SK-N-SH treated with all-trans-retinoic acid at 6 μM for 48 hours (cell line): ENCODE measurements around the gene NADK2.

Experiments used
- ARNTL ChIP-seq: fragments of 450-650 bp; formaldehyde crosslinking; IDR thresholded peaks from 2 replicates; pipeline ENCODE4 v1.5.0; 2020; ENCODE audit warnings: low read depth, mild to moderate bottlenecking, moderate library complexity, borderline replicate concordance
- CSDC2 ChIP-seq: fragments of 250-450 bp; sonication (Bioruptor Pico); IDR thresholded peaks from 2 replicates; pipeline ENCODE4 v1.5.0; 2020; ENCODE audit warnings: mild to moderate bottlenecking, moderate library complexity
- GLIS3 ChIP-seq: fragments of 250-450 bp; sonication (Bioruptor Pico); IDR thresholded peaks from 2 replicates; pipeline ENCODE4 v1.5.0; 2020; ENCODE audit warnings: mild to moderate bottlenecking, moderate library complexity
- OSR1 ChIP-seq: fragments of 250-450 bp; sonication (Bioruptor Pico); IDR thresholded peaks from 2 replicates; pipeline ENCODE4 v1.8.0; 2022; ENCODE audit warnings: moderate library complexity, mild to moderate bottlenecking, inconsistent platforms
- POU6F1 ChIP-seq: fragments of 250-450 bp; sonication (Bioruptor Pico); IDR thresholded peaks from 2 replicates; pipeline ENCODE4 v1.8.0; 2021; ENCODE audit warnings: low read depth, mild to moderate bottlenecking, moderate library complexity, borderline replicate concordance
- SNAI2 ChIP-seq: fragments of 250-450 bp; sonication (Bioruptor Pico); IDR thresholded peaks from 2 replicates; pipeline ENCODE4 v1.5.0; 2020; ENCODE audit warnings: mild to moderate bottlenecking, moderate library complexity
- TCF4 ChIP-seq: fragments of 250-450 bp; sonication (Bioruptor Pico); IDR thresholded peaks from 2 replicates; pipeline ENCODE4 v1.8.0; 2021; ENCODE audit warnings: mild to moderate bottlenecking, moderate library complexity, borderline replicate concordance
- TOX ChIP-seq: fragments of 250-450 bp; sonication (Bioruptor Pico); IDR thresholded peaks from 2 replicates; pipeline ENCODE4 v1.8.0; 2021; ENCODE audit warnings: mild to moderate bottlenecking, moderate library complexity, borderline replicate concordance
- ZFP3 ChIP-seq: fragments of 250-450 bp; sonication (Bioruptor Pico); IDR thresholded peaks from 2 replicates; pipeline ENCODE4 v1.5.0; 2020; ENCODE audit warnings: mild to moderate bottlenecking, moderate library complexity
- ZFP30 ChIP-seq: fragments of 450-650 bp; formaldehyde crosslinking; IDR thresholded peaks from 2 replicates; pipeline ENCODE4 v1.5.0; 2022; ENCODE audit warnings: mild to moderate bottlenecking, moderate library complexity
- ZNF70 ChIP-seq: fragments of 450-650 bp; formaldehyde crosslinking; IDR thresholded peaks from 2 replicates; pipeline ENCODE4 v1.5.0; 2020; ENCODE audit warnings: mild to moderate bottlenecking, moderate library complexity
- TF ChIP-seq, protein P1 (sequence below): fragments of 250-450 bp; sonication (Bioruptor Pico); IDR thresholded peaks from 2 replicates; pipeline ENCODE4 v1.5.1; 2021; ENCODE audit warnings: mild to moderate bottlenecking, moderate library complexity
- TF ChIP-seq, protein P2 (sequence below): fragments of 250-450 bp; sonication (Bioruptor Pico); IDR thresholded peaks from 2 replicates; pipeline ENCODE4 v1.8.0; 2020; ENCODE audit warnings: mild to moderate bottlenecking, moderate library complexity, borderline replicate concordance

DNA sequence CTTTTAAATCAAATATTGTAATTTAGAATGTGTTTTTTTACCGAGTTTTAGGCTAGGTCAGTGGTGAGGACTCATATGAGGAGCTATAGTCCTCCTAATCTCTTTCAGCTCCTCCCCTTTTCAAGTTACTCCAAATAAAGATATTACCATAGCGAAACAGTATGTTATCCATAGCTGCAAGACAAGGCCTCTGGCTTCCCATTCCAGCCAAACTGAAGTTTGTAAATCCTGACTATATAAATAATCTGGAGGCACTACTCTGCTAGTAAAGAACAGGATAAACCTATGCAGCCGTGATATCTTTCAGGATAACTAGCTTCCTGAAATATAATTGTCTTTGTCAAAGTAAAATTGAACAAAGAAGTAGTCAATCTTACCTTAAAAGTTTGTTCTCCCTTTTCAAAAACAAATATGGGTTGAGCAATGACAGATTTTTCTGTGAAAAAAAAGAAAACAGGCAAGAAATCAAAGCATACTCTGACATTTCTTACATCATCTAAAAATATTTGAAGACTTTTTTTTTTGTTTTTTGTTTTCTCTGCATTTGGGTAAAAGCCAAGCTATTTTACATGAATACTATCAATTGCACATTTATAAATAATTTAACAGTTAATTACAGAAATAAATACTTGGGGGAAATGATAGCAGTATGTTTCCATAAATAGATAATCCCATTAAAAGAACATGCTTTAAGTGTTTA, 29.3 kb upstream of the NADK2 start:
- TF ChIP-seq GLIS3, result no peak
- TF ChIP-seq, protein P1, sequence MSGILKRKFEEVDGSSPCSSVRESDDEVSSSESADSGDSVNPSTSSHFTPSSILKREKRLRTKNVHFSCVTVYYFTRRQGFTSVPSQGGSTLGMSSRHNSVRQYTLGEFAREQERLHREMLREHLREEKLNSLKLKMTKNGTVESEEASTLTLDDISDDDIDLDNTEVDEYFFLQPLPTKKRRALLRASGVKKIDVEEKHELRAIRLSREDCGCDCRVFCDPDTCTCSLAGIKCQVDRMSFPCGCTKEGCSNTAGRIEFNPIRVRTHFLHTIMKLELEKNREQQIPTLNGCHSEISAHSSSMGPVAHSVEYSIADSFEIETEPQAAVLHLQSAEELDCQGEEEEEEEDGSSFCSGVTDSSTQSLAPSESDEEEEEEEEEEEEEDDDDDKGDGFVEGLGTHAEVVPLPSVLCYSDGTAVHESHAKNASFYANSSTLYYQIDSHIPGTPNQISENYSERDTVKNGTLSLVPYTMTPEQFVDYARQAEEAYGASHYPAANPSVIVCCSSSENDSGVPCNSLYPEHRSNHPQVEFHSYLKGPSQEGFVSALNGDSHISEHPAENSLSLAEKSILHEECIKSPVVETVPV, result no peak
- TF ChIP-seq ZNF70, result no peak
- TF ChIP-seq ZFP30 (CRISPR knock-in tag), result no peak
- TF ChIP-seq TOX (CRISPR knock-in tag), result no peak
- TF ChIP-seq, protein P2, sequence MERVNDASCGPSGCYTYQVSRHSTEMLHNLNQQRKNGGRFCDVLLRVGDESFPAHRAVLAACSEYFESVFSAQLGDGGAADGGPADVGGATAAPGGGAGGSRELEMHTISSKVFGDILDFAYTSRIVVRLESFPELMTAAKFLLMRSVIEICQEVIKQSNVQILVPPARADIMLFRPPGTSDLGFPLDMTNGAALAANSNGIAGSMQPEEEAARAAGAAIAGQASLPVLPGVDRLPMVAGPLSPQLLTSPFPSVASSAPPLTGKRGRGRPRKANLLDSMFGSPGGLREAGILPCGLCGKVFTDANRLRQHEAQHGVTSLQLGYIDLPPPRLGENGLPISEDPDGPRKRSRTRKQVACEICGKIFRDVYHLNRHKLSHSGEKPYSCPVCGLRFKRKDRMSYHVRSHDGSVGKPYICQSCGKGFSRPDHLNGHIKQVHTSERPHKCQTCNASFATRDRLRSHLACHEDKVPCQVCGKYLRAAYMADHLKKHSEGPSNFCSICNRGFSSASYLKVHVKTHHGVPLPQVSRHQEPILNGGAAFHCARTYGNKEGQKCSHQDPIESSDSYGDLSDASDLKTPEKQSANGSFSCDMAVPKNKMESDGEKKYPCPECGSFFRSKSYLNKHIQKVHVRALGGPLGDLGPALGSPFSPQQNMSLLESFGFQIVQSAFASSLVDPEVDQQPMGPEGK (CRISPR knock-in tag), result no peak
- TF ChIP-seq TCF4, result no peak
- no peak for TF ChIP-seq ARNTL (CRISPR knock-in tag)
- no peak for TF ChIP-seq POU6F1 (CRISPR knock-in tag)
- TF ChIP-seq OSR1 (CRISPR knock-in tag), result no peak
- no peak for TF ChIP-seq ZFP3 (CRISPR knock-in tag)
- no peak for TF ChIP-seq CSDC2 (CRISPR knock-in tag)
- TF ChIP-seq SNAI2 (CRISPR knock-in tag), result no peak
